Natural killer cell (primary cell): Measurements from ENCODE around the gene OR52D1. TPM values are rescaled to one million over a fixed set of nuclear protein-coding genes. Genes with fewer than 3 reads are reported as not detected.
A peak's percentile ranks its signal among the peaks of the same experiment; 100 is the strongest.

ENCODE experiments used
- ATAC-seq, 3 donors: fragments of 150-1000 bp in 2 of 3; fragments of 200-7000 bp in 1 of 3; cut with Tn5 transposase; 1 replicate in 1 of 3; 2 replicates in 2 of 3; pipeline ENCODE4 v1.10.0; 2021; ENCODE audit warnings: mild to moderate bottlenecking in 2 of 3, moderate library complexity in 2 of 3
- DNase-seq, 2 donors: peaks; one replicate each; pipeline versions ENCODE4 v3.0.0 to v3.0.0-alpha.2; 2013 to 2021; ENCODE audit warnings: mixed read lengths in 1 of 2
- H3K27ac ChIP-seq: one replicate; pipeline ENCODE4 v1.5.1; 2013; ENCODE audit warnings: mild to moderate bottlenecking, low read length
- H3K27me3 ChIP-seq: one replicate; pipeline ENCODE4 v1.6.1; 2013; ENCODE audit warnings: low read length; ENCODE audit not compliant: control insufficient read depth, insufficient read depth
- H3K36me3 ChIP-seq: one replicate; pipeline ENCODE4 v1.6.1; 2013; ENCODE audit warnings: low read length; ENCODE audit not compliant: control insufficient read depth, insufficient read depth
- H3K4me1 ChIP-seq: one replicate; pipeline ENCODE4 v1.6.1; 2013; ENCODE audit warnings: low read length; ENCODE audit not compliant: control insufficient read depth, insufficient read depth
- H3K4me3 ChIP-seq: one replicate; pipeline ENCODE4 v1.5.1; 2013; ENCODE audit warnings: low read length
- H3K9me3 ChIP-seq: one replicate; pipeline ENCODE4 v1.6.1; 2013; ENCODE audit warnings: low read length; ENCODE audit not compliant: control insufficient read depth, insufficient read depth
- H3K27ac Mint-ChIP-seq, 2 donors: one replicate each; pipeline ENCODE4 v1.8.0; 2022; ENCODE audit warnings: mild to moderate bottlenecking in 2 of 2, mixed read lengths in 2 of 2, moderate library complexity in 1 of 2
- H3K27me3 Mint-ChIP-seq, 2 donors: one replicate each; pipeline ENCODE4 v1.8.0; 2022; ENCODE audit warnings: low read depth in 2 of 2, mixed read lengths in 2 of 2
- H3K36me3 Mint-ChIP-seq: one replicate; pipeline ENCODE4 v1.8.0; 2022; ENCODE audit warnings: mixed read lengths
- H3K4me1 Mint-ChIP-seq, 2 donors: one replicate each; pipeline ENCODE4 v1.8.0; 2022; ENCODE audit warnings: mixed read lengths in 2 of 2
- H3K4me3 Mint-ChIP-seq: one replicate; pipeline ENCODE4 v1.8.0; 2022; ENCODE audit warnings: mild to moderate bottlenecking, moderate library complexity, mixed read lengths
- H3K9me3 Mint-ChIP-seq, 2 donors: one replicate each; pipeline ENCODE4 v1.8.0; 2022; ENCODE audit warnings: mixed read lengths in 2 of 2
- WGBS: methylation state at CpG from one replicate; pipeline ENCODE4 v1.1.7; 2013; ENCODE audit warnings: missing lambda C conversion rate; ENCODE audit not compliant: insufficient coverage; 5-methylcytosine and 5-hydroxymethylcytosine counted together
- intact Hi-C: fragments of 100-400 bp; cut with micrococcal nuclease; formaldehyde crosslinking; loops from one replicate; pipeline ENCODE4 v1.14.2; 2022
- total RNA-seq, 4 donors: library from RNA; stranded (reverse); fragments of 120-200 nt in 1 of 4; gene quantifications; one replicate each; pipeline versions ENCODE4 v1.2.3 to v1.2.4, GENCODE V29; 2013 to 2022
- TF ChIP-seq, protein P1 (sequence below): fragments of 200-600 bp; IDR thresholded peaks from one replicate; pipeline ENCODE4 v1.8.0; 2022; ENCODE audit warnings: antibody characterized with exemption

Gene OR52D1
- total RNA-seq, 3 donors from 2014 or later (not counting 1 experiment from before 2014, with no cell fraction given): not detected

DNA sequence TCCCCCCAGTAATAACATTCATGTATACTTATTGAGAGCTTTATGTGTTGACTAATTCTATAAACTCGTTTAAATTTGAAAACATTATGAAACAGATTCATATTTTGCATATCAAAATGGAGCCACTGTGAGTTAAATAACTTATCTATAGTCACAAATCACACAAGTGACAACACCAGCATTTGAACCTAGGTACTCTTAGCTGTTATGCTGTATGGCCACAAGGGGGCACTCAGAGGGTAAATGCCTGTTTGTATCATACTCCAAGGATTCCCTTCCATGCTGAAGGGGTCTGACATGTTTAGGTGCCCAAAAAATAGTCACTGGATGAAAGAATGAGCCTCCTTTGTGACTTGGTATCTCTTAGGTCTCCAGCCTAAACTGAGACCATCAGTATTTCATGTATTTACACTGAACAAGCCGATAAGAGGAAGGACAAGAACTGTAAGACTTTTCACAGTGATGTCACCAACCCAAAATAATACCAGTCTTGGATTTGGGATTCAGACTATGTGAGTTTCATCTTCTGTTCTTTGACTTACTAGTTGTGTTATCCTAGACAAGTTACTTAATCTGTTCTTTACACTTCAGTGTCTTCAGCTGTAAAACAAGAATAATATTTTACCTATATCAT is 12.2 kb upstream of the OR52D1 start:
- WGBS: no CpG with 5 or more reads among the region's 2 CpGs
- Mint-ChIP-seq H3K27ac (no peak overlapping the region), H3K36me3 (no peaks in the 10 kb centered on the region), H3K9me3 (no peaks in the 10 kb centered on the region), H3K27me3 (peaks cover 9 to 16% of the 10 kb centered on the region in 2 donors), H3K4me3 (no peak overlapping the region), H3K4me1 (no peaks in the 10 kb centered on the region)
- Histone ChIP-seq H3K27ac (no peak overlapping the region), H3K27me3 (no peaks in the 10 kb centered on the region), H3K36me3 (no peaks in the 10 kb centered on the region), H3K9me3 (no peaks in the 10 kb centered on the region), H3K4me1 (no peaks in the 10 kb centered on the region), H3K4me3 (no peak overlapping the region)
- TF ChIP-seq, protein P1, sequence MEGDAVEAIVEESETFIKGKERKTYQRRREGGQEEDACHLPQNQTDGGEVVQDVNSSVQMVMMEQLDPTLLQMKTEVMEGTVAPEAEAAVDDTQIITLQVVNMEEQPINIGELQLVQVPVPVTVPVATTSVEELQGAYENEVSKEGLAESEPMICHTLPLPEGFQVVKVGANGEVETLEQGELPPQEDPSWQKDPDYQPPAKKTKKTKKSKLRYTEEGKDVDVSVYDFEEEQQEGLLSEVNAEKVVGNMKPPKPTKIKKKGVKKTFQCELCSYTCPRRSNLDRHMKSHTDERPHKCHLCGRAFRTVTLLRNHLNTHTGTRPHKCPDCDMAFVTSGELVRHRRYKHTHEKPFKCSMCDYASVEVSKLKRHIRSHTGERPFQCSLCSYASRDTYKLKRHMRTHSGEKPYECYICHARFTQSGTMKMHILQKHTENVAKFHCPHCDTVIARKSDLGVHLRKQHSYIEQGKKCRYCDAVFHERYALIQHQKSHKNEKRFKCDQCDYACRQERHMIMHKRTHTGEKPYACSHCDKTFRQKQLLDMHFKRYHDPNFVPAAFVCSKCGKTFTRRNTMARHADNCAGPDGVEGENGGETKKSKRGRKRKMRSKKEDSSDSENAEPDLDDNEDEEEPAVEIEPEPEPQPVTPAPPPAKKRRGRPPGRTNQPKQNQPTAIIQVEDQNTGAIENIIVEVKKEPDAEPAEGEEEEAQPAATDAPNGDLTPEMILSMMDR: peak; percentile 71
- intact Hi-C loops: no loop called here
- peak in 1 of 2 donors; percentile 66 for DNase-seq
- peak in 2 of 3 donors; percentile 52 to 59 for ATAC-seq

DNA sequence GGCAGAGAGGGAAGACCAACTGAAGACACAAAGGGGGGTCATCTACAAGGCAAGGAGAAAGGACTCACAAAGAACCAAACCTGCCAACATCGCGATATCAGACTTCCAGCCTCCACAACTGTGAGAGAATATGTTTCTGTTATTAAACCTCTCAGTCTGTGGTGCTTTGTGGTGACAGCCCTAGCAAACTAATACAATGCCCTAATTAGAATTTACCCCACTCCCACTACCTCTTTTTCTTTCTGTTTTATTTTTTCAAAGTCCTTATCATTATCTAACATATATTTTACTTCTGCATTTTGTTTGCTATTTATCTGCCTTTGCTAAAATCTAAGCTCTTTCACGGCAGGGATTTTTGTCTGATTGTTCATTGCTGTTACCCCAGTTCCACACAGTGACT is 2.5 kb upstream of the OR52D1 start:
- H3K4me1 Mint-ChIP-seq: no peaks in the 10 kb centered on the region
- no peak overlapping the region for H3K4me3 Mint-ChIP-seq
- 43% methylated on average over 3 of the region's 3 CpGs for WGBS
- Histone ChIP-seq H3K9me3 (no peaks in the 10 kb centered on the region), H3K27ac (no peak overlapping the region), H3K36me3 (no peaks in the 10 kb centered on the region), H3K27me3 (no peaks in the 10 kb centered on the region), H3K4me3 (no peak overlapping the region), H3K4me1 (no peaks in the 10 kb centered on the region)
- H3K27ac Mint-ChIP-seq: no peak overlapping the region
- ATAC-seq (no peak), DNase-seq (no peak)
- no peaks in the 10 kb centered on the region for H3K9me3 Mint-ChIP-seq
- intact Hi-C loops: no loop called here
- TF ChIP-seq, protein P1: no peak
- H3K36me3 Mint-ChIP-seq: no peaks in the 10 kb centered on the region
- H3K27me3 Mint-ChIP-seq: peaks cover 0 to 3% of the 10 kb centered on the region in 2 donors

DNA sequence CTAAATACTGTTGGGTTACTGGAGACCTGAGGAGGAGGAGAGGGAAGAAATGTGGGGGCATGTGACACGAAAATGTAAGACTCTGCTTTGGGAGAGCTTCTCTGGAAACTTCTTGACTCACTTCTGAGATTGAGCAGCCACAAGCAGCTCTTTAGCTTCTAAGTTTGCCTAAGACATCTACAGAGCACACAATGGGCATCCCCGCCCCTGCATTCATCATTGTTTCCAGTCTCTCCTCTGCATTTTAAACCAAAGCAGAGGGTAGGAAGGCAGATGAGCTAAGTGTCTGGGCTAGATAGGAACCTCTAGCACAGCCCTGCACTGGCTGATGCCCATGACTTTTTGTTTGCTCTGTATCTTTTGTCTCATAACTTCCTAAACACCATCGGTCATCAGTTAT is 2.1 kb upstream of the OR52D1 start:
- Mint-ChIP-seq H3K27me3 (peaks cover 0 to 6% of the 10 kb centered on the region in 2 donors), H3K36me3 (no peaks in the 10 kb centered on the region), H3K27ac (no peak overlapping the region), H3K4me3 (no peak overlapping the region), H3K9me3 (no peaks in the 10 kb centered on the region), H3K4me1 (no peaks in the 10 kb centered on the region)
- no peak overlapping the region for H3K27ac ChIP-seq
- H3K9me3 ChIP-seq: no peaks in the 10 kb centered on the region
- H3K27me3 ChIP-seq: no peaks in the 10 kb centered on the region
- H3K4me3 ChIP-seq: no peak overlapping the region
- H3K4me1 ChIP-seq: no peaks in the 10 kb centered on the region
- H3K36me3 ChIP-seq: no peaks in the 10 kb centered on the region
- ATAC-seq (no peak), DNase-seq (no peak)
- TF ChIP-seq, protein P1: no peak
- WGBS: 60% methylated on average over 2 of the region's 3 CpGs
- intact Hi-C loops: no loop called here
